GM18499 (cell line): ENCODE measurements around the gene HOXC12.

Experiments used
- ATAC-seq: cut with Tn5 transposase; IDR thresholded peaks from one replicate; pipeline ENCODE4 v1.9.1; 2021; ENCODE audit warnings: moderate number of reproducible peaks; ENCODE audit not compliant: insufficient read depth, unreplicated experiment

HOXC12 gene

DNA sequence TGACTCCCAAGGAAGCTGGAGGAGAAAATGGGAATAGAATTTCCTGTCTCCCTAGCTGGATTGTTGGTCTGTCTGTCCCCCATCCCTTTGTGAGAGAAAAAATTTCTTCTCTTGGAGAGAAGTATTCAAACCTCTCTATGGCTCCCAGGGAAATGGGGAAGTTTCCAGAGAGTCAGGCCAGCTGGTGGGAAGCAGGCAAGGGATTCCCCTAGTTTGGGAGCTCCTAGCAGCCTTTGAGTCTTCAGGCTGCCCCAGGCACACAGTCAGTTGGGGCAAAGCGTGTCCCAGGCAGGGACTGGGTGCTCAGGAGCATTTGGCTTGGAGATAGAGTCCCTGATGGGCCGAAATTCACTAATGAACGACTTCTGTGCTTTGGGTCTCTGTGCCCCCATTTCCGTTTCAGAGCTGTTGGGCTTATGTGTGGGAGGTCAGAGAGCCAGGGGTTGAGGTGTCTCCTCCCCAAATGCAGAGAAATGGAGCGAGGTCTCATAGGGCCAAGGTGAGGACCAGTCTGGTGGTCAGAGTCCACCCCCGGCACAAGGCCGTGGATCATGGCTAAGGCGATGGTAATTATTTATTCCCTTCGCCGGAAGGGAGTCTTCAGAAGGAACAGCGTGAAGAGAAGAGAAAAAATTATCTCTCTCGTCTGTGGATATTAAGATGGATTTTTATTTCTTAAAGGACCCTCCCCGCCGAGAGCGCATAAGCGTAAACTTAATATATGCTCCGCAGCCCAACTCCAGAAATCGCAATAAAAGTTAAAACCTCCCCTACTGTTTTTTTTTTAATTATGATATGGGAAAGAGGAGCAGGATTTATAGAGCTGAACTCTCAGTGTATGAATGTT lies 38.7 kb downstream of the HOXC12 start:
- no peak for ATAC-seq

GRCh38 chr12:53994009-53994263 lies 39.2 kb downstream of the HOXC12 start:
- no peak for ATAC-seq

- ATAC-seq = no peak
Measured at GRCh38 chr12:53994264-53995001, 39.7 kb downstream of the HOXC12 start.

GRCh38 chr12:53995002-53995377 lies 40.3 kb downstream of the HOXC12 start:
- no peak for ATAC-seq

DNA sequence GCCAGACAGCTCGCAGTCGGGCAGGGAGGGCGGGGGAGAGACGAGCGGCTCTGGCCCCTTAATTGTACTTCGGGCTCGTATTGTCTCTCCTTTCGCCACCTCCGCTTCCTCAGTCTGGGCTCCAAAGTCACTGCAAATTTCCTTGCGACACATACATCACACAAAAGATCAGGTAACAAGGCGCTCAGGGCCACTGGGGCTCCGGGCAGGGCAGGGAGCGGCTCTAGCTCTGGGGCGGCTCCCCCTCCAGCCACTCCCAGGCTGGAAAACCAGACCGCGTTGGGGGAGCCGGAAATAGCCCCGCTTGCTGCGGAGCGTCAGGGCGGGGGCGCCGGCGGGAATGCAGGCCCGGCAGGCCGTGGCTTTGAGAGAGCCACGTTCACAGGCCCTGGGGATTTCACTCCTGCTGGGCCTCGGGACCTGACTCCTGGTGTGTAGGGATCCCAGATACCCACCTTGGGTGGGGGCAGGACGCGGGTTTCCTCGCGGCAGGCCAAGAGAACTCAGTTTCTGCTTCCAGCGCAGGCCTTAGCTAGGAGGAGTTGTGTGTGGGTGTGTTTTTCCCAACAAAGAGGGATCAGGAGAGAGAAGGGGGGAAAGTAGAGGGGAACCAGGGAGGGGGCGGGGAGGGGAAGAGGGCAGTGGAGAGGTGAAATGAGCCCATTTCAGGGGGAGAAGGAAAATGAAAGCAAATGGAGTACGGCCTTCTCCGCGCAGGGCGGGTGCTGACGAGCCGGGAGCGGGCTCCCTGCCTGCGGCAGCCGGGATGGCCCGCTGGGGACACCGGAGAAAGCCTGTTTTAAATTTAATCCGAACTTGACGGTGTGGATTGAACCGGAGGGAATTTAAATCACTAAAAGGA lies 40.9 kb downstream of the HOXC12 start:
- ATAC-seq = no peak

GRCh38 chr12:53996240-53997203 lies 41.8 kb downstream of the HOXC12 start:
- no peak for ATAC-seq

- ATAC-seq = no peak
Measured at GRCh38 chr12:53997204-53998109, 42.8 kb downstream of the HOXC12 start.

DNA sequence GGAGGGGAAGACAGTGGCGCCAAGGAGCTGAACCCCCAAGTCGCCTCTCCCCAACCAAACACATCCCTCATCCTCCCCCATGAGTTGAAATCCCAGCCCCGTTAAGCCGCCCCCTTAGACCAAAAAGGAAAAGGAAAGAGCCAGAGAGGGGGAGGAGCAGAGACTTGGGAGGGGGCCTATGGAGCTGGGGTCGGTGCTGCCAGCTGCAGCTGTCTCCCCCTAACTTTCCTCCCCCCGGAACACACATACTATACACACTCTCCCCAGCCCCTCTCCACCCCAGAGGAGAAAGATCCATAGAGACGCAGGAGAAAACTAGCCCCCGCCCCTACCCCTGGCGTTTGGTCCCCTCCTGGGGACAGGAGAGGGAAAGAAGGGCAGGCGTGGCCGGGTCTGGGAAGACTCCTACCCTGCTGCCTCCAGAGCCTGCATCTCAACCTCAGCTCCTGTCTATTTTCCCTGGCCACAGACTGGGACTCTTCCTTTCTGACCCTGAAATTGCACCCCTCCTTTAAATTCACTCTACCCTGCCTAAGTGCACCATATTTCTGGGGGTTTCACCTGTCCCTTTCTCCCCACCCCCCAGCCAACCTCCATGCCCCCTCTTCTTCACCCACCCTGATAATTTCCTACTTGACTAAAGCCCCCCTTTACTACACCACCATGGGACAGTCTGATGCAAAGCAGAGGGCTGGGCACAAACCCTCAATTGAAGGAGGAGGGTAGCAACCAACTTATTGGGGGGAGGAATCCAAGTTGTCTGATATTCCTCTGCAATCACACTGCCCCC lies 43.6 kb downstream of the HOXC12 start:
- ATAC-seq = no peak

DNA sequence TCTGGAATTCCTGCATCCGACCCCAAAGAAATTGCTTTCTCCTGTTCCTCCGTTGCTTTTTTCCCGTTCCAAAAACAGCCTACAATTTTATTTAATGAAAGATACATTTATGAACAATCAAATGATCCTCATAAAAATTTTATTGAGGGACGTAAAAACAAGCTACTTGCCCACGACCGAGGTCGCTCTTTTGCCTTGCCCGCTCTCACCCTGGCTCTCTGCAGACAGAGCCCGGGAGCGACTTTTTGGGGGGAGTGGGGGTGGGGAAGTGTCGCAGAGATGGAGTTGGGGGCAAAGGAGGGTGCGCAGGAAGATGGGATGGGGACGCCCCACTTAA lies 44.2 kb downstream of the HOXC12 start:
- no peak for ATAC-seq

- no peak for ATAC-seq
Measured at GRCh38 chr12:53999559-54000115, 44.9 kb downstream of the HOXC12 start.

DNA sequence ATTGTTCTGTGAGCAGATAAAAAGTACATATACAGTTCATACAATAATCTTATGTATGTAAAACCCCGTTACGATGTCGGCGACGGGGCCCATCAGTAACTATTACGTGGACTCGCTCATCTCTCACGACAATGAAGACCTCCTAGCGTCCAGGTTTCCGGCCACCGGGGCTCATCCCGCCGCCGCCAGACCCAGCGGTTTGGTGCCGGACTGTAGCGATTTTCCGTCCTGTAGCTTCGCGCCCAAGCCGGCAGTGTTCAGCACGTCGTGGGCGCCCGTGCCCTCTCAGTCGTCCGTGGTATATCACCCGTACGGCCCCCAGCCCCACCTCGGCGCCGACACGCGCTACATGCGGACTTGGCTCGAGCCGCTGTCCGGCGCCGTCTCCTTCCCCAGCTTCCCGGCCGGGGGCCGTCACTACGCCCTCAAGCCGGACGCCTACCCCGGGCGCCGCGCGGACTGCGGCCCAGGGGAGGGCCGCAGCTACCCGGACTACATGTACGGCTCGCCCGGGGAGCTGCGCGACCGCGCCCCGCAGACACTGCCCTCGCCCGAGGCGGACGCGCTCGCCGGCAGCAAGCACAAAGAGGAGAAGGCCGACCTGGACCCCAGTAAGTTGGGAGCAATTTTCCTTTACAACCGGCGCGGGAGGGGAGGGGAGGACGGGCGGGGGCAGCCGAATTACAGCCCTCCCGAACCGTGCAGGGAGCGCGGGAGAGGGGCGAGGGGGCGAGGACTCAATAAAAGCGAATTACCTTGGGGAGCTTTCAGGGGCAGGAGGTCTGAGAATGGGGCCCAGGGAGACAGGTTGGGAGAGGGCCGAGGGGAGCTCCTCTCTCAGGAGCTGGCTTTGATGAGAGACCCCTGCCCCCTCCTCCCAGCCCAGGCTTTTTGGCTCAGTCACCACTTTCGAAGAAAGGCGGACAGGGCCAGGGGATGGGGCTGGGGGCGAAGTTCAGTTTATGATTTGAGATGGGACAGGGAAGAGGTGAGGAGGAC lies 45.7 kb downstream of the HOXC12 start, which contains the start of gene HOXC9:
Gene HOXC9 (plus strand): TSS at position 46 of the 999 bp plus-strand sequence. CDS start 28 bp downstream, at position 74.
- no peak for ATAC-seq

- ATAC-seq = no peak
Measured at GRCh38 chr12:54001283-54002187, 46.8 kb downstream of the HOXC12 start.

- no peak for ATAC-seq
Measured at GRCh38 chr12:54002278-54002914, 47.7 kb downstream of the HOXC12 start.

DNA sequence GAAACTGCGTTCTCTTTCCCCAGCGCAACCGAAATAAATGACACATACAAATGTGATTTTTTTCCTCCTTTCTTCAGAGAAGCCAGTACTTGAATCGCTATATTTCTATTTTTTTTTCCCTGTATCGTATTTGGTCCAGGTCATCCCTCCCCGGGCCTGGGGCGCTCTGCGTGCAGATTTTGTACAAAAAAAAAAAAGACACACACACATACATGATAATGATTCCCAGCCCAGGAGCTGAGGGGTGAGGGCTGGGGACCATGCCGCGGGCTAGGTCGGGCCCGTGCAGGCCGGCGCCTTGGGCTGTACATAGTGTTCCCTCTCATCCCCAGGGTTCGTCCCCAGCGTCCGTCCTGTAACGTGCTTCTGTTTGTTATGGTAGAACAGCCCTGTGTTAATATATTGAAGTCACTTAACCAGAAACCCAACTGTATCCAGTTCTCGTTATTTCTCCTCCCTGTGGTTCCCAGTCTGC lies 48.2 kb downstream of the HOXC12 start:
- no peak for ATAC-seq

DNA sequence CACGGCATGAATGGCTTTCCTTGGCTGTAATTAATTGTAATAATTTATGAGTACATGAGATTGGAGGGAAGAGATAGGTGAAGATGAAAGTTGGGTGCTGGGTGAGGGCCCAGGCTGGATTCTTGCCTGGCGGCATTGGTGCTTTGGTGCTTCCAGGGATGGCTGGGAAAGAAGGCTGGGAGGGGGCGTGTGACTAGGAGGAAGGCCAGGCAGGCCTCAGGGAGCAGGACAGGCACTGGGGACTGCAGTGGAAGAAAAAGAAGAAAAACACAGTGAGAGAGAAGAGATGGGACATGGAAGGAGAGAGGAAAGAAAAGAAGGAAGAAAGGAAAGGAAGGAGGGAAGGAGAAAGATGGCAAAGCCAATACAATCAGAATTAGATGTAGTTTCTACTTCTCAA lies 48.9 kb downstream of the HOXC12 start:
- ATAC-seq = no peak
